ENCODE results near the gene CAPN5.

Gene CAPN5

GRCh38 chr11:77159219-77159936 lies 92.6 kb downstream of the CAPN5 start:
- Histone ChIP-seq H2AFZ (ENCODE audit: low read length) (no peak overlapping the region), H3K79me2 (ENCODE audit: insufficient read depth, low read length) (no peaks in the 10 kb centered on the region), H3K4me2 (ENCODE audit: low read length) (no peak overlapping the region), H4K20me1 (ENCODE audit: insufficient read depth, low read length) (no peaks in the 10 kb centered on the region), H3K27me3 (ENCODE audit: insufficient read depth, low read length) (no peaks in the 10 kb centered on the region), H3K4me1 (ENCODE audit: insufficient read depth, low read length, severe bottlenecking) (no peaks in the 10 kb centered on the region), H3K36me3 (ENCODE audit: insufficient read depth, low read length) (no peaks in the 10 kb centered on the region), H3K9me3 (ENCODE audit: low read length) (no peaks in the 10 kb centered on the region), H3K4me3 (ENCODE audit: low read depth, low read length, poor library complexity, severe bottlenecking) (no peak overlapping the region), H3K9me2 (ENCODE audit: low read depth, low read length) (no peaks in the 10 kb centered on the region), H3K9ac (ENCODE audit: low read length) (no peak overlapping the region), H3K27ac (ENCODE audit: low read depth, low read length, poor library complexity, severe bottlenecking) (no peak overlapping the region), H3F3A (ENCODE audit: insufficient read depth, low read length) (no peaks in the 10 kb centered on the region)
- TF ChIP-seq EZH2 (IDR thresholded peaks at IDR 0.05; ENCODE audit: borderline replicate concordance, low read length), result no peak
- no peak for TF ChIP-seq CTCF (IDR thresholded peaks at IDR 0.05; ENCODE audit: low read length)

DNA sequence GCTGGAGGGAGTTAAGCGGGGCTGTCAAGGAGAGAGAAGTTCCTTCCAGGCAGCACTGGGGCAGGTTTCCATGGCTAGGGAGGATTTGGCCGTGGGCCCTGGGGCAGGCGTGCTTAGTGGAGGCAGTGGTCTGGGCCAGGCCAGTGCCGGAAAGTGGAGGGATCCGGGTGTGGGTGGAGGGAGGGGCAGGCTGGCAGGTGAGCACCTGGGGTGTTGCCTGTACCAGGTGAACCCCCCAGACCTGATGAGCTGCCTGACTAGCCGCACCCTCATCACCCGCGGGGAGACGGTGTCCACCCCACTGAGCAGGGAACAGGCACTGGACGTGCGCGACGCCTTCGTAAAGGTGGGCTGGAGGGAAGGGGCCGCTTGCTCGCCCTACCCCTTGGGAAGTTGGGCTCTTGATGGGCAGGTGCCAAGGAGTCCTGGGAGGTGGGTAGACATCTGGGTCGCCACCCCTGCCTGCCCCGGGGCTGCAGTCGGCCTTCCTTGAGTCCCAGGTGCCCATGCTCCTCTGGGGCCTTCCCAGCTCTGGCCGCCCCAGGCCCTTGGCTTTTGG lies 93.2 kb downstream of the CAPN5 start:
- Histone ChIP-seq H3K4me1 (ENCODE audit: insufficient read depth, low read length, severe bottlenecking) (no peaks in the 10 kb centered on the region), H4K20me1 (ENCODE audit: insufficient read depth, low read length) (no peaks in the 10 kb centered on the region), H3K79me2 (ENCODE audit: insufficient read depth, low read length) (no peaks in the 10 kb centered on the region), H3K4me3 (ENCODE audit: low read depth, low read length, poor library complexity, severe bottlenecking) (no peak overlapping the region), H3K27me3 (ENCODE audit: insufficient read depth, low read length) (no peaks in the 10 kb centered on the region), H3K36me3 (ENCODE audit: insufficient read depth, low read length) (no peaks in the 10 kb centered on the region), H3K9ac (ENCODE audit: low read length) (no peak overlapping the region), H3K9me3 (ENCODE audit: low read length) (no peaks in the 10 kb centered on the region), H3K4me2 (ENCODE audit: low read length) (no peak overlapping the region), H2AFZ (ENCODE audit: low read length) (no peak overlapping the region), H3K9me2 (ENCODE audit: low read depth, low read length) (no peaks in the 10 kb centered on the region), H3K27ac (ENCODE audit: low read depth, low read length, poor library complexity, severe bottlenecking) (no peak overlapping the region), H3F3A (ENCODE audit: insufficient read depth, low read length) (no peaks in the 10 kb centered on the region)
- TF ChIP-seq EZH2 (IDR thresholded peaks at IDR 0.05; ENCODE audit: borderline replicate concordance, low read length), result no peak
- TF ChIP-seq CTCF (IDR thresholded peaks at IDR 0.05; ENCODE audit: low read length), result no peak

DNA sequence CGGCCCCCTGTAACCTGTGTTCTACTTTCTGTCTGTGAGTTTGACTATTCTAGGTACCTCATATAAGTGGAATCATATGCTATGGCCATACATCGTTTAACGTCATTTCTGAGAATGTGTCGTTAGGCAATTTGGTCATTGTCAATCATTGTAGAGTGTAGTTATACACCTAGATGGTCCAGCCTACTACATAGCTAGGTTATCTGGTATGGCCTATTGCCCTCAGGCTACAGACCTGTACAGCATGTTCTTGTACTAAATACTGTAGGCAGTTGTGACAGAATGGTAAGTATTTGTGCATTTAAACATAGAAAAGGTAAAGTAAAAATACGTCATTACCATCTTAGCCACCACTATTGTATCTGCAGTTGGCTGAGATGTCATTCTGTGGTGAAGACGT lies 96.5 kb downstream of the CAPN5 start:
- Histone ChIP-seq H3K9me3 (ENCODE audit: low read length) (no peaks in the 10 kb centered on the region), H3K27me3 (ENCODE audit: insufficient read depth, low read length) (no peaks in the 10 kb centered on the region), H3K27ac (ENCODE audit: low read depth, low read length, poor library complexity, severe bottlenecking) (no peak overlapping the region), H2AFZ (ENCODE audit: low read length) (no peak overlapping the region), H3K79me2 (ENCODE audit: insufficient read depth, low read length) (no peaks in the 10 kb centered on the region), H3K4me2 (ENCODE audit: low read length) (no peak overlapping the region), H3K9ac (ENCODE audit: low read length) (no peak overlapping the region), H3K4me3 (ENCODE audit: low read depth, low read length, poor library complexity, severe bottlenecking) (no peak overlapping the region), H3K4me1 (ENCODE audit: insufficient read depth, low read length, severe bottlenecking) (no peaks in the 10 kb centered on the region), H4K20me1 (ENCODE audit: insufficient read depth, low read length) (no peaks in the 10 kb centered on the region), H3F3A (ENCODE audit: insufficient read depth, low read length) (no peaks in the 10 kb centered on the region), H3K9me2 (ENCODE audit: low read depth, low read length) (no peaks in the 10 kb centered on the region), H3K36me3 (ENCODE audit: insufficient read depth, low read length) (no peaks in the 10 kb centered on the region)
- TF ChIP-seq EZH2 (IDR thresholded peaks at IDR 0.05; ENCODE audit: borderline replicate concordance, low read length), result no peak
- no peak for TF ChIP-seq CTCF (IDR thresholded peaks at IDR 0.05; ENCODE audit: low read length)
